PFSK-1 (cell line): ENCODE data around the gene ELMO1.

ENCODE experiments used
- POLR2AphosphoS5 ChIP-seq: IDR thresholded peaks from 2 replicates; pipeline ENCODE4 v1.6.1; 2012; ENCODE audit warnings: low read depth, mild to moderate bottlenecking, control low read depth, low read length, moderate library complexity
- TF ChIP-seq, protein P1 (sequence below), 2 experiments: IDR thresholded peaks; 2 replicates each; pipeline versions ENCODE4 v1.6.1 to v1.8.0; 2011 to 2012; ENCODE audit warnings: low read depth in 2 of 2, low read length in 2 of 2, control low read depth in 1 of 2, inconsistent platforms in 1 of 2, mild to moderate bottlenecking in 1 of 2, moderate library complexity in 1 of 2; ENCODE audit not compliant: insufficient read depth in 1 of 2

DNA sequence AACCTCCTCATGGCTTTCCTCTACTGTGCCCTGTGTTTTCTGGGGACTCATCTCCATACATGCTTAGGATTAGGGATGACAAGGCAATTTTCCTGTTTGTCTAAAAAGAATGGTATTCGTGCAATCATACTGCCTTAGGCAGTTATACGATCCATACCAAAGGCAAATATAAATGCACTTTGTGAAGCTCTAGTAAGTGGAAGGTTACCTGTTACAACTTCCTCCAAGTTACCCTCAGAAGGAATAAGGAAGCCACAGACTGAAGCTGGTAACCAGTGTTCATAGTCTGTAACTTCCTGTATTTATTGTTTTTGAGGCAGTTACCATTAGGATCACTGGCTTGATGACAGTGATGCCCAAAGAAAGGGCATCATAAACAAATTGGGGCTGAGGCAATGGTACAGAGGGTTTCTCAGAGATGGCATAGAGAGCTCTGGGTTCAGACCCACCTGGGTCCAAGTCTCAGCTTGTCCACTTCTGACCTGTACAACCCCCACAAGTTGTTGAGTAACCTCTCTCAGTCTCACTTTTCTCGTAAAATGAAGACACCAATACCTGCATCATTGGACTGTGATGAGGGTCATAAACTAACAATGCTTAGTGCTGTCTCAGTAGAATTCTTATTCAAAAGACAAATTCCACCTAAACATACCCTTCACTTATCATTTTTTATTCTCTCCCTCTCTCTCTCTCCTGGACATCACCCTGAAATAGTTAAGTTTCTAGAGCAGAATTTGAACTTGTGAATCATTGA is 138.2 kb downstream of the ELMO1 start:
- TF ChIP-seq POLR2AphosphoS5 = no peak
- TF ChIP-seq, protein P1, sequence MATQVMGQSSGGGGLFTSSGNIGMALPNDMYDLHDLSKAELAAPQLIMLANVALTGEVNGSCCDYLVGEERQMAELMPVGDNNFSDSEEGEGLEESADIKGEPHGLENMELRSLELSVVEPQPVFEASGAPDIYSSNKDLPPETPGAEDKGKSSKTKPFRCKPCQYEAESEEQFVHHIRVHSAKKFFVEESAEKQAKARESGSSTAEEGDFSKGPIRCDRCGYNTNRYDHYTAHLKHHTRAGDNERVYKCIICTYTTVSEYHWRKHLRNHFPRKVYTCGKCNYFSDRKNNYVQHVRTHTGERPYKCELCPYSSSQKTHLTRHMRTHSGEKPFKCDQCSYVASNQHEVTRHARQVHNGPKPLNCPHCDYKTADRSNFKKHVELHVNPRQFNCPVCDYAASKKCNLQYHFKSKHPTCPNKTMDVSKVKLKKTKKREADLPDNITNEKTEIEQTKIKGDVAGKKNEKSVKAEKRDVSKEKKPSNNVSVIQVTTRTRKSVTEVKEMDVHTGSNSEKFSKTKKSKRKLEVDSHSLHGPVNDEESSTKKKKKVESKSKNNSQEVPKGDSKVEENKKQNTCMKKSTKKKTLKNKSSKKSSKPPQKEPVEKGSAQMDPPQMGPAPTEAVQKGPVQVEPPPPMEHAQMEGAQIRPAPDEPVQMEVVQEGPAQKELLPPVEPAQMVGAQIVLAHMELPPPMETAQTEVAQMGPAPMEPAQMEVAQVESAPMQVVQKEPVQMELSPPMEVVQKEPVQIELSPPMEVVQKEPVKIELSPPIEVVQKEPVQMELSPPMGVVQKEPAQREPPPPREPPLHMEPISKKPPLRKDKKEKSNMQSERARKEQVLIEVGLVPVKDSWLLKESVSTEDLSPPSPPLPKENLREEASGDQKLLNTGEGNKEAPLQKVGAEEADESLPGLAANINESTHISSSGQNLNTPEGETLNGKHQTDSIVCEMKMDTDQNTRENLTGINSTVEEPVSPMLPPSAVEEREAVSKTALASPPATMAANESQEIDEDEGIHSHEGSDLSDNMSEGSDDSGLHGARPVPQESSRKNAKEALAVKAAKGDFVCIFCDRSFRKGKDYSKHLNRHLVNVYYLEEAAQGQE (IDR thresholded peaks at IDR 0.05; ENCODE audit: insufficient read depth in 1 of 2, low read depth in 2 of 2, low read length in 2 of 2) = no peak
